Testis (tissue), 2 donors: ENCODE data around the gene UCK1.

Experiments
- CTCF ChIP-seq, 3 experiments: fragments of 450-650 bp in 2 of 3; fragments of 200-600 bp in 1 of 3; sonication (generic) in 1 of 3; IDR thresholded peaks; one replicate each; pipeline ENCODE4 v1.5.1; 2016 to 2019; ENCODE audit warnings: antibody characterized with exemption in 3 of 3, mild to moderate bottlenecking in 2 of 3, moderate library complexity in 1 of 3
- POLR2A ChIP-seq: fragments of 450-650 bp; IDR thresholded peaks from one replicate; pipeline ENCODE4 v1.6.1; 2017; ENCODE audit warnings: antibody characterized with exemption, mild to moderate bottlenecking, moderate library complexity

GRCh38 chr9:131579789-131580211, 48.7 kb upstream of the UCK1 start:
- no peak for TF ChIP-seq CTCF (IDR thresholded peaks at IDR 0.05)
- no peak for TF ChIP-seq POLR2A
